HG03060 (cell line): Measurements from ENCODE around the gene FBN2.

Experiments
- ATAC-seq: cut with Tn5 transposase; IDR thresholded peaks from one replicate; pipeline ENCODE4 v1.9.1; 2021; ENCODE audit warnings: low read depth, moderate number of reproducible peaks; ENCODE audit not compliant: unreplicated experiment

FBN2 gene

GRCh38 chr5:128378632-128379031, 159.4 kb downstream of the FBN2 start:
- ATAC-seq: no peak

- ATAC-seq: no peak
These were observed 159.8 kb downstream of the FBN2 start for GRCh38 chr5:128378196-128378595.

GRCh38 chr5:128376577-128376976, 161.5 kb downstream of the FBN2 start:
- ATAC-seq: no peak

- ATAC-seq: no peak
These were observed 171.9 kb downstream of the FBN2 start for GRCh38 chr5:128366147-128366546.

GRCh38 chr5:128362370-128362769, 175.7 kb downstream of the FBN2 start:
- no peak for ATAC-seq

- ATAC-seq: no peak
These were observed 179.2 kb downstream of the FBN2 start for GRCh38 chr5:128358826-128359225.

GRCh38 chr5:128357226-128357625, 180.8 kb downstream of the FBN2 start:
- no peak for ATAC-seq

- no peak for ATAC-seq
These were observed 182.1 kb downstream of the FBN2 start for GRCh38 chr5:128355961-128356360.

- ATAC-seq: no peak
These were observed 184.5 kb downstream of the FBN2 start for GRCh38 chr5:128353441-128354107.

- ATAC-seq: no peak
These were observed 187.3 kb downstream of the FBN2 start for GRCh38 chr5:128350705-128351104.

GRCh38 chr5:128349044-128349858, 188.8 kb downstream of the FBN2 start:
- ATAC-seq: no peak

- ATAC-seq: no peak
These were observed 192.0 kb downstream of the FBN2 start for GRCh38 chr5:128346038-128346437.

GRCh38 chr5:128345247-128345646, 192.8 kb downstream of the FBN2 start:
- no peak for ATAC-seq

- no peak for ATAC-seq
These were observed 194.9 kb downstream of the FBN2 start for GRCh38 chr5:128343168-128343567.

- ATAC-seq: no peak
These were observed 197.0 kb downstream of the FBN2 start for GRCh38 chr5:128341056-128341455.

- no peak for ATAC-seq
These were observed 197.4 kb downstream of the FBN2 start for GRCh38 chr5:128340648-128341047.

- ATAC-seq: no peak
These were observed 198.5 kb downstream of the FBN2 start for GRCh38 chr5:128339585-128339984.

- ATAC-seq: no peak
These were observed 199.4 kb downstream of the FBN2 start for GRCh38 chr5:128338649-128339048.

GRCh38 chr5:128335339-128335738, 202.7 kb downstream of the FBN2 start:
- ATAC-seq: no peak

- ATAC-seq: no peak
These were observed 203.9 kb downstream of the FBN2 start for GRCh38 chr5:128334010-128334716.

- ATAC-seq: no peak
These were observed 206.8 kb downstream of the FBN2 start for GRCh38 chr5:128331261-128331660.
